Gastroesophageal sphincter (tissue), 3 donors: Measurements from ENCODE around the gene CHST5.
"Not testable (repeated sequence)": the region's sequence is repeated elsewhere in the genome, so short reads cannot be mapped to it uniquely, and the experiment has no call there.

Experiments used
- POLR2AphosphoS5 ChIP-seq: sonication (generic); formaldehyde crosslinking; IDR thresholded peaks from one replicate; pipeline ENCODE4 v1.6.1; 2017; ENCODE audit warnings: antibody characterized with exemption
- TF ChIP-seq, protein P1 (sequence below), 4 experiments: fragments of 200-600 bp in 2 of 4; fragments of 450-650 bp in 2 of 4; sonication (generic) in 1 of 4; IDR thresholded peaks; one replicate each; pipeline ENCODE4 v1.5.1; 2017 to 2019; ENCODE audit warnings: antibody characterized with exemption in 4 of 4, mild to moderate bottlenecking in 2 of 4, moderate library complexity in 2 of 4

DNA sequence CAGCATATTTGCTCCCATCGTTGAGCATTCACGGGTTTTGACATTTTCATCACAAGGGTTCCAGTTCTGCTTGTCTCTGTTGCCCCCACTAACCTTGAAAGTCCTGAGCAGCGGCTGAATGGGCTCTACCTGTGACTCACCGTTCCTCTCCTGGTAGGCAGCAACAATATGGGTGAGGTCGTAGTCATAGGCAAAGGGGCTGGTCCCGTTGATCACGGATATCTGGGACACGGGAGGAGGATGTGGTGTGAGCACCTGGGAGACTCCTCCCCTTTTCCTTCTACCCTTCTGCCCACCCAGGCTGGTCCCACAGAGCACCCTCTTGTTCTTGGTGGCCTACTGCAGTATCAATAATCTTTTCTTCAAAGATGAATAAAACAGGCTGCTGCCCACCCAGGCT lies 6.6 kb upstream of the CHST5 start:
- TF ChIP-seq, protein P1, sequence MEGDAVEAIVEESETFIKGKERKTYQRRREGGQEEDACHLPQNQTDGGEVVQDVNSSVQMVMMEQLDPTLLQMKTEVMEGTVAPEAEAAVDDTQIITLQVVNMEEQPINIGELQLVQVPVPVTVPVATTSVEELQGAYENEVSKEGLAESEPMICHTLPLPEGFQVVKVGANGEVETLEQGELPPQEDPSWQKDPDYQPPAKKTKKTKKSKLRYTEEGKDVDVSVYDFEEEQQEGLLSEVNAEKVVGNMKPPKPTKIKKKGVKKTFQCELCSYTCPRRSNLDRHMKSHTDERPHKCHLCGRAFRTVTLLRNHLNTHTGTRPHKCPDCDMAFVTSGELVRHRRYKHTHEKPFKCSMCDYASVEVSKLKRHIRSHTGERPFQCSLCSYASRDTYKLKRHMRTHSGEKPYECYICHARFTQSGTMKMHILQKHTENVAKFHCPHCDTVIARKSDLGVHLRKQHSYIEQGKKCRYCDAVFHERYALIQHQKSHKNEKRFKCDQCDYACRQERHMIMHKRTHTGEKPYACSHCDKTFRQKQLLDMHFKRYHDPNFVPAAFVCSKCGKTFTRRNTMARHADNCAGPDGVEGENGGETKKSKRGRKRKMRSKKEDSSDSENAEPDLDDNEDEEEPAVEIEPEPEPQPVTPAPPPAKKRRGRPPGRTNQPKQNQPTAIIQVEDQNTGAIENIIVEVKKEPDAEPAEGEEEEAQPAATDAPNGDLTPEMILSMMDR (IDR thresholded peaks at IDR 0.05), result not testable (repeated sequence)
- not testable (repeated sequence) for TF ChIP-seq POLR2AphosphoS5
